ENCODE measurements around the gene CNNM1. TPM values are rescaled to one million over a fixed set of nuclear protein-coding genes. Genes with fewer than 3 reads are reported as not detected.

CNNM1 gene
- total and polyA plus RNA-seq, 9 of the 15 experiments (the other 6 are each of a cell fraction or from before 2014, with no cell fraction given) = not detected

DNA sequence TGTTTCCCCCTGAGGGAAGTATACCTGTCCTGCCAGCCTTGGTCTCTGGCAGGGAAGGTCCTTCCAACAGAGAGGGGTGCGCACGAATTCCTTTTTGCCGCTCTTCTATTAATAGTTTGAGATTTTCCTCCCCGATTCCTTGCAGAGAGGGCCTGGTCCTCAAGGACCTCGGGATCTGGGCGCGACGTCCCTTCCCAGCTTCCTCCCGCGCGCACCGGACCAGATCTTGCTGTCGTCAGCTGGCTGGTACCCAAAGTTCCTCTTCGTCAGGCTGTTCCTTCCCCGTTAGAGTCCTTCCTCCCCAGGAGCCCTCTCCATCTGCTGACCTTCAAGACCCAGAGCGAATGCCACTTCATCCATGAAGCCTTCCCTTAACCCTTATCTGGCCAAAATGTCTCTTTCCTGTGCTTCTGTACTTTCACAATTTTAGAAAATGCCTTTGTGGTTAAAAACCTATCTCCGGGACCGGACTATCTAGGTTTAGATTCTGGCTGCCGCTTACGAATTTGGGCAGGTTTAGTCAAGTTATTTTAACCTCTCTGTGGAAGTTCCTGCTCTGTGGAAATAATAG is 102.1 kb downstream of the CNNM1 start (continued):
- TF ChIP-seq, protein P1, sequence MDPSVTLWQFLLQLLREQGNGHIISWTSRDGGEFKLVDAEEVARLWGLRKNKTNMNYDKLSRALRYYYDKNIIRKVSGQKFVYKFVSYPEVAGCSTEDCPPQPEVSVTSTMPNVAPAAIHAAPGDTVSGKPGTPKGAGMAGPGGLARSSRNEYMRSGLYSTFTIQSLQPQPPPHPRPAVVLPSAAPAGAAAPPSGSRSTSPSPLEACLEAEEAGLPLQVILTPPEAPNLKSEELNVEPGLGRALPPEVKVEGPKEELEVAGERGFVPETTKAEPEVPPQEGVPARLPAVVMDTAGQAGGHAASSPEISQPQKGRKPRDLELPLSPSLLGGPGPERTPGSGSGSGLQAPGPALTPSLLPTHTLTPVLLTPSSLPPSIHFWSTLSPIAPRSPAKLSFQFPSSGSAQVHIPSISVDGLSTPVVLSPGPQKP (CRISPR knock-in tag; IDR thresholded peaks at IDR 0.05) = no peak
- TF ChIP-seq, protein P2, sequence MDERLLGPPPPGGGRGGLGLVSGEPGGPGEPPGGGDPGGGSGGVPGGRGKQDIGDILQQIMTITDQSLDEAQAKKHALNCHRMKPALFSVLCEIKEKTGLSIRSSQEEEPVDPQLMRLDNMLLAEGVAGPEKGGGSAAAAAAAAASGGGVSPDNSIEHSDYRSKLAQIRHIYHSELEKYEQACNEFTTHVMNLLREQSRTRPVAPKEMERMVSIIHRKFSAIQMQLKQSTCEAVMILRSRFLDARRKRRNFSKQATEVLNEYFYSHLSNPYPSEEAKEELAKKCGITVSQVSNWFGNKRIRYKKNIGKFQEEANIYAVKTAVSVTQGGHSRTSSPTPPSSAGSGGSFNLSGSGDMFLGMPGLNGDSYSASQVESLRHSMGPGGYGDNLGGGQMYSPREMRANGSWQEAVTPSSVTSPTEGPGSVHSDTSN (CRISPR knock-in tag; IDR thresholded peaks at IDR 0.05; ENCODE audit: low read depth) = no peak
- TF ChIP-seq, protein P2 (tag; conservative IDR thresholded peaks at IDR 0.05; ENCODE audit: low read depth) = no peak
- TF ChIP-seq, protein P3, sequence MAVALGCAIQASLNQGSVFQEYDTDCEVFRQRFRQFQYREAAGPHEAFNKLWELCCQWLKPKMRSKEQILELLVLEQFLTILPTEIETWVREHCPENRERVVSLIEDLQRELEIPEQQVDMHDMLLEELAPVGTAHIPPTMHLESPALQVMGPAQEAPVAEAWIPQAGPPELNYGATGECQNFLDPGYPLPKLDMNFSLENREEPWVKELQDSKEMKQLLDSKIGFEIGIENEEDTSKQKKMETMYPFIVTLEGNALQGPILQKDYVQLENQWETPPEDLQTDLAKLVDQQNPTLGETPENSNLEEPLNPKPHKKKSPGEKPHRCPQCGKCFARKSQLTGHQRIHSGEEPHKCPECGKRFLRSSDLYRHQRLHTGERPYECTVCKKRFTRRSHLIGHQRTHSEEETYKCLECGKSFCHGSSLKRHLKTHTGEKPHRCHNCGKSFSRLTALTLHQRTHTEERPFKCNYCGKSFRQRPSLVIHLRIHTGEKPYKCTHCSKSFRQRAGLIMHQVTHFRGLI (CRISPR knock-in tag; IDR thresholded peaks at IDR 0.05) = no peak
- TF ChIP-seq CHD2 (IDR thresholded peaks at IDR 0.05; ENCODE audit: low read depth, low read length) (no peak), FOXA1 (IDR thresholded peaks at IDR 0.05; ENCODE audit: borderline replicate concordance) (no peak), ZNF239 (CRISPR knock-in tag; IDR thresholded peaks at IDR 0.05) (no peak), CBX5 (IDR thresholded peaks at IDR 0.05; ENCODE audit: borderline replicate concordance, low read depth) (no peak), ZNF124 (CRISPR knock-in tag; IDR thresholded peaks at IDR 0.05) (no peak), HDAC2 (IDR thresholded peaks at IDR 0.05) (no peak), GATA2 (CRISPR knock-in tag; IDR thresholded peaks at IDR 0.05) (no peak), HNRNPH1 (optimal IDR thresholded peaks at IDR 0.05; ENCODE audit: low read depth, low read length) (no peak), MTA2 (IDR thresholded peaks at IDR 0.05; ENCODE audit: low read depth) (no peak), SIN3A (IDR thresholded peaks at IDR 0.05; ENCODE audit: borderline replicate concordance in 2 of 2, control insufficient read depth in 1 of 2, low read depth in 2 of 2, low read length in 2 of 2) (no peak), ZNF778 (CRISPR knock-in tag; IDR thresholded peaks at IDR 0.05) (no peak), BCL6 (CRISPR knock-in tag; IDR thresholded peaks at IDR 0.05) (no peak)
- TF ChIP-seq, protein P4, sequence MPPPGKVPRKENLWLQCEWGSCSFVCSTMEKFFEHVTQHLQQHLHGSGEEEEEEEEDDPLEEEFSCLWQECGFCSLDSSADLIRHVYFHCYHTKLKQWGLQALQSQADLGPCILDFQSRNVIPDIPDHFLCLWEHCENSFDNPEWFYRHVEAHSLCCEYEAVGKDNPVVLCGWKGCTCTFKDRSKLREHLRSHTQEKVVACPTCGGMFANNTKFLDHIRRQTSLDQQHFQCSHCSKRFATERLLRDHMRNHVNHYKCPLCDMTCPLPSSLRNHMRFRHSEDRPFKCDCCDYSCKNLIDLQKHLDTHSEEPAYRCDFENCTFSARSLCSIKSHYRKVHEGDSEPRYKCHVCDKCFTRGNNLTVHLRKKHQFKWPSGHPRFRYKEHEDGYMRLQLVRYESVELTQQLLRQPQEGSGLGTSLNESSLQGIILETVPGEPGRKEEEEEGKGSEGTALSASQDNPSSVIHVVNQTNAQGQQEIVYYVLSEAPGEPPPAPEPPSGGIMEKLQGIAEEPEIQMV (tag; conservative IDR thresholded peaks at IDR 0.05; ENCODE audit: low read depth) = no peak
- TF ChIP-seq, protein P5, sequence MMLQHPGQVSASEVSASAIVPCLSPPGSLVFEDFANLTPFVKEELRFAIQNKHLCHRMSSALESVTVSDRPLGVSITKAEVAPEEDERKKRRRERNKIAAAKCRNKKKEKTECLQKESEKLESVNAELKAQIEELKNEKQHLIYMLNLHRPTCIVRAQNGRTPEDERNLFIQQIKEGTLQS (IDR thresholded peaks at IDR 0.05) = no peak
- TF ChIP-seq, protein P5 (CRISPR knock-in tag; conservative IDR thresholded peaks at IDR 0.05) = no peak
- TF ChIP-seq, protein P6, sequence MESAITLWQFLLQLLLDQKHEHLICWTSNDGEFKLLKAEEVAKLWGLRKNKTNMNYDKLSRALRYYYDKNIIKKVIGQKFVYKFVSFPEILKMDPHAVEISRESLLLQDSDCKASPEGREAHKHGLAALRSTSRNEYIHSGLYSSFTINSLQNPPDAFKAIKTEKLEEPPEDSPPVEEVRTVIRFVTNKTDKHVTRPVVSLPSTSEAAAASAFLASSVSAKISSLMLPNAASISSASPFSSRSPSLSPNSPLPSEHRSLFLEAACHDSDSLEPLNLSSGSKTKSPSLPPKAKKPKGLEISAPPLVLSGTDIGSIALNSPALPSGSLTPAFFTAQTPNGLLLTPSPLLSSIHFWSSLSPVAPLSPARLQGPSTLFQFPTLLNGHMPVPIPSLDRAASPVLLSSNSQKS (CRISPR knock-in tag; IDR thresholded peaks at IDR 0.05) = no peak
